ACHN (cell line): ENCODE data around the gene LCA5.
"Not testable (repeated sequence)": the region's sequence is repeated elsewhere in the genome, so short reads cannot be mapped to it uniquely, and the experiment has no call there.

ENCODE experiments used
- DNase-seq: peaks from one replicate; pipeline ENCODE4 v3.0.0-alpha.2; 2015
- in situ Hi-C: cut with HindIII; loops from 2 replicates; pipeline ENCODE4 v1.10.0; 2017; ENCODE audit warnings: low sequenced_read_pairs, low pct_ligation_motif_present, low pct_unique_long_range_greater_than_20kb

LCA5 gene

GRCh38 chr6:79494841-79495240 lies 42.4 kb downstream of the LCA5 start:
- in situ Hi-C loops: no loop called here
- no peak for DNase-seq

GRCh38 chr6:79470728-79471127 lies 66.5 kb downstream of the LCA5 start:
- DNase-seq: no peak

DNA sequence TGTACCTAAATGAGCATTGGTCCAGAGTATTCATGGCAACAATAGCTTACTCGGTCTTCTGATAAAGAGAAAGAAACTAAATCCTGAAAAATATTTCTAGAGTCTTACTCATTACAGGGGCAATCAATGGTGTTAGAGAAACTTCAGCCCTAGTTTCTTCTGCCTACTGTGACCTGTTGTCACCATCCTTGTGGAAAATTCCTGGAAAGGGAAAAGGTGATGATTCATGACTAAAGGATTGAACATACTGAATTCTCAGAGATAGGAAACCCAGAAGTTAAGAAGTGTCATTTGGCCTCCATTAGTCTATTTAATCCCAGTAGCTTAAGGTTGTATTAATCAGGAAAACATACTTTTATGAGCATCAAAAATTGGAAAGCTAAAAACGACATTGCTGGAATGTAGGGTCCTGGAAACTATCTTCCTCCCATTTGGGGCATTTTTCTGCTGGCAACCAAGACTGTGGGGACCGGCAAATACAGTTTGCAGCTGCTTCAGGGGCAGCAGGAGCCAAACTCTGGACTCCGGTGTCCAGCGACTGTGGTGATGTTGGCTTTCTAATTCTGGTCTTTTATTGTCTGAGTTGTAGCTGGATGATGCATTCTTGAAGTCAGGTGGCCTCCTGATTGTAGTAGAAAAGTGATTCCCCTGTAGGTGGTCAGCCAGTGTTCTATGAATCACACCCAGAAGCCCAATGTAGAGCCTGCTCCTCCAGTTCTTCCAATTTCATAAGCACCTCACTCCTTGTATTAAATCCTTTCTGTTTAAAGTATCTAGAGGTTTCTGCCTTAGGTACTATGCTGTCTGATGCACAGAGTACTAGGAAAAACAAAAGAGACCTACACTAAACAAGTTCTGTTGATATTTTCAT lies 67.6 kb downstream of the LCA5 start:
- no peak for DNase-seq
- in situ Hi-C loops: no loop called here

More at GRCh38 chr6:79470728-79471127, 66.5 kb downstream of the LCA5 start:
- in situ Hi-C loops: no loop called here

DNA sequence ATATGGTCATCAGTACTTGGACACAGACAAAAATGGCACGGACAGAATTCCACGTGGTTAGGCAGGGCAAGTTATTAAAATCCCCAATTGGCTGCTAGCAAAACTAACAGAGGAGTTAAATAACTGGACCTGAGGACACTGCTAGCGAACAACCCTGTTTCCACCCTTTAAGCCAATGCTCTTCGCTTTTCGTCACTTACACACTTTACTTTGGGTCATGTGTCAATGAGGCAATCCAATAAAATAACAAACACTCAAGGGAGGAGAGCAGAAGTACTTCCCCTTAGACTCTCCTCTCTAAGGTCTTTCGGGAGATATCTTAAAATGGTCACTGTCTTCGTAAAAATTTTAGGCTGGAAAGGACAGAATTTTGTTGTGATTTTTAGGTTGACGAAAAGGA lies 68.6 kb downstream of the LCA5 start:
- in situ Hi-C loops: no loop called here
- no peak for DNase-seq

DNA sequence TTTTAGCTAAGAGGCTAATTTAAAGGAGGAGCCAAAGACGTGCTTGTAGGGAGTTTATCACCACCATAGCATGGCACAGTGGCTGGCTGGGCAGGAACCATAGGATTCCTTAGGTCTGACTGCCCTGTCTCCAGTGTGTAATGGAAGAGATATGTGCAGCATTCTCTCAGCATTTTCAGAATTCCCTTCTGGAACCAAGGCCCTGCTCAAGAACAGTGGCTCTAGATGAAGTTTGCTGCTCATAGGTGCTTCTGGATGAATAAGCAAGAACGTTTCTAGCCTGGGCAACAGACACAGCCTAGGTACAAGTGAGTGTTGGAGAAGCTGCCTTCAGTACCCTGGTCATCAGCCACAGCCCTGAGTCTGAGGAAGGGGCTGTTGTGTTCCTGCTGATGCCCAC lies 69.1 kb downstream of the LCA5 start:
- in situ Hi-C loops: no loop called here

DNA sequence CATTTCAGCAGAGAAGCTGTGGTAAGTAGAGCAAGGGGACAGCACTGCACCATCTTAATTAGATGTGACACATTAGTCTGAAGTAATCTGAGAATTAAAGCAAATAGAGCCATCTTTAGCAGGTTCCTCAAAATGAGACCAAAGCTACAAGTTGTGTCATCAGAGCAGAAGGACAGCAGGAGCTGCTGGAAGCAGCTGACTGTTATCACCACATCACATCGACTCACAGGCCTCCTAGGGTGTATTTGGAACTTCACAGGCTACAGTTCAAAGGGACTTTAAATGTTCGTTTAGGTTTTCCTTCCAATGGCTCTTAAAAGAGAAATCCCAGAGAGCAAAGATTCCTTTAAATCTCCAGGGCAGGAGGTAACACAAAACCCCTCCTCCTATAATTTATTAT lies 69.5 kb downstream of the LCA5 start:
- in situ Hi-C loops: no loop called here
- DNase-seq: no peak

More for the DNA sequence above, 69.1 kb downstream of the LCA5 start:
- no peak for DNase-seq

DNA sequence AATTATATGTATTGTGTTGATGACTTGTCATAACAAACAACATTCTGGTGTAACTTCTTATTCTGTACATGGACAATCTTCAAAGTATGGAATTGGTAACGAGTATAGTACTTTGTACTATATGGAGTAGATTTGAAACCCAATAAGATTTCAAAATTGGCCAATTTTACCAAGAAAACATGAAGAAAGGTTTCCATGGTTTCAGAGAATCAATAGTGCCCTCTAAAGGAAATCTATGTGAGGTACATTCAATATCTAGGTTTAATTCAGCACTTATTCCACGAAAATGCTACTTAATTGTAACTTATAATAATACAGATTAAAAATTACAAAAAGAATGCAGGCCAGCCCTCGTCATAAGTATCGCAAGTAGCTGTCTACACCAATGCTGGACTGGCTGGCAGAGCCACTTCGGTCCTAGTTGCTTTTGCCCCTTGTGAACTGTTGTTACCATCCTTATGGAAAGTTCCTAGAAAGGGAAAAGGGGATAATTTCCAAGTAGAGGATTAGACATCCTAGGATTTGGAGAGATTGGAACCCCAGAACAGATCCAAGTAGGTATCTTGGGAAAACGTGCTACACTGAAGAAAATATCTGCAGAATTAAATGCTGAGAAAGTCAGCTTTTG lies 70.9 kb downstream of the LCA5 start:
- DNase-seq: peak; percentile 31
- in situ Hi-C loops: no loop called here

DNA sequence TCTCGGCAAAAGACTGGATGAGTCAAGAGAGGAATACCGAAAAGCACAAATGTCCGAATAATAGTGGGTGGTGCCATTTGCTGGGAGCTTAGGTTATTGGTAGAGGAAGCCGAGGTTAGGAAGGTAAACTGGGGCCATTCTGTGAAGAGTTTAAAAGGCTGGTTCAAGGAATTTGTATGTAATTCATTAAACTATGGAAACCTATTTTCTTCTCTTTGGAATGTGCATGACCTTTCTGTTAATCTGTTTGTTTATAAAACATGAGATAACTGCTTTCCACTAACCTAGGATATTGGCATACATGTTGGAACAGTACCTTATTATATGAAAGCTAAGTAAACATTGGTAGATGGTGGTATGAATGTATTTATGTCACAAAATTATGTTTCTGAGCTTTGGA lies 71.8 kb downstream of the LCA5 start:
- in situ Hi-C loops: no loop called here
- no peak for DNase-seq

DNA sequence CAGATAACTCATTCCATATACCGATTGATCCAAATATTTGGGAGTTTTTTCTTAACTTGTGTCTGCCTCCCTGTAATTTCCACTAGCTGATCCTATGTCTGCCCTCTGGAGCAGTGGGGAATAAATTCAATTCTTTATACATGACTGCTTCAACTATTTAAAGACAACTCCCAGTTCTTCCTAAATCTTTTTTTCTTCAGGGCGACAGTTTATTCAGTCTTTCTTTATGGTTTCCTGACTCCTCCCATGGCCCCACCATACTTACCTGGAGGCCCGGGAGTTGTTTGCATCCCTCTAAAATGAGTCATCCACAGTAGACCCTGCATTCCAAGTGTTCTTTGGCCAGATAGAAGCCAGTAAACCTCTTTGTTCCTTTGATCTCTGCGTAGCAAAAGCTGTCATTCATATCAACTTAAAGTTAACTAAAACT lies 73.6 kb downstream of the LCA5 start:
- no peak for DNase-seq
- in situ Hi-C loops: no loop called here

GRCh38 chr6:79461205-79461604 lies 76.0 kb downstream of the LCA5 start:
- in situ Hi-C loops: no loop called here
- DNase-seq: no peak

- in situ Hi-C loops: no loop called here
- DNase-seq: no peak
Observed at GRCh38 chr6:79455446-79455845, 81.8 kb downstream of the LCA5 start.

DNA sequence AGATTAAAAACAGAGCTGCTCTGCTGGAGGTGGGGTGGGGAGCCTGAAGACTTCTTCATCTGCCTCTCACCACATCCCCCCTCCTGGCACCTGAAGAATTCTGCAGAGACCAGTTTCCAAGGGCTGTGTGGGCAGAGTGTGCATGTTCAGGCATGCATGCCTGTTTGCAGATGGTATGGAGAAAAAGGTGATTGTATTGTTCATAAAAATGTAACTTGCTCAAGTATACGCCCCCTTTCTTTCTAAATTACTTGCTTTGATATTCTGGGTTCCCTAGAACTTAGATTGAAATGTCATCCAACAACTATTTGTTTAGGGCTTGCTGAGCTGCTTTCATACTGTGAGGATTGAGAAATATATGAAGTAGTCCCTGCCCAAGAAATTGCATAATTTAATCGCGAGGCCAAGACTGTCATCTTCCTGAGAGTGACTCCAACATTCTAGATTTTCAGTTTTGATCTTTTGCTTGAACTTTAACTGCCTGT lies 83.6 kb downstream of the LCA5 start:
- DNase-seq: no peak
- in situ Hi-C loops: no loop called here

- in situ Hi-C loops: no loop called here
- no peak for DNase-seq
Observed at GRCh38 chr6:79450984-79451383, 86.2 kb downstream of the LCA5 start.

DNA sequence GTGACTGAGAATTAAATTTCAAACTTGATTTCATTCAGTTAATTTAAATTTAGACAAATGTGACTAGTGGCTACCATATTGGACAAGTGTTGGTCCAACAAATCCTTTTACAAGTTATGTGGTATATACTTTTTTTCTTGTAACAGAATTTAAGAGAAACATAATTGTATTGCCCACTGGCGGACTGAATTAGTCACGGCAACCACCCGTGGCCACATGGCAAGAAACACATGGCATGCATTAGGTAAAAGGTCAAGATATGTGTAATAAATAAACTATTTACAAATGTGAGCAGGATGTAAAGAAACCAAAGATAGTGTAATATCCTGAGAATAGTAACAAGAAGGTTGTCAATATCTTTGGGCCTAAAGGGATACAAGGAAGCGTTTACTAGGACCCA lies 91.2 kb downstream of the LCA5 start:
- no peak for DNase-seq

GRCh38 chr6:79443876-79444275 lies 93.4 kb downstream of the LCA5 start:
- DNase-seq, in situ Hi-C loops: not testable (repeated sequence)

More for the DNA sequence above, 91.2 kb downstream of the LCA5 start:
- in situ Hi-C loops: no loop called here

- in situ Hi-C loops: no loop called here
- no peak for DNase-seq
Observed at GRCh38 chr6:79441192-79441591, 96.0 kb downstream of the LCA5 start.

DNA sequence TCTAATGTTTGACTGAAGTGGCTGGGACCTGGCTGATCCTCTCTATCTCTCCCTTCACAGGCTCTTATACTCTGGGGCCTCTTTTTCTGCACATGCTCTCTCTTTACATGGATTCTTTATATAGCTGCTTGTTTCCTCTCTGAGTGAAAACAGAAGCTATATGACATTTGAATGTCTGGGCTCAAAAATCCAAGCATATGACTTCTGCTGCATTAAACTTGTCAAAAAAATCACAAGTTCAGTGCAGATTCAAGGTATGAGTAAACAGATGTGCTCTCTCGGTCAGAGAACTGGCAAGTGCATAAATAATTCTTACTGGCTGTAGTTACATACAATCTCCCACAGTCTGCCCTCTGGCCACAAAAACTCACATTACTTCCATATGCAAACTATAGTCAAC lies 96.6 kb downstream of the LCA5 start:
- in situ Hi-C loops: no loop called here
- no peak for DNase-seq

- no peak for DNase-seq
- in situ Hi-C loops: no loop called here
Observed at GRCh38 chr6:79438030-79438429, 99.2 kb downstream of the LCA5 start.

GRCh38 chr6:79436241-79436640 lies 101.0 kb downstream of the LCA5 start:
- no peak for DNase-seq
- in situ Hi-C loops: no loop called here

- in situ Hi-C loops: no loop called here
- no peak for DNase-seq
Observed at GRCh38 chr6:79435746-79436145, 101.5 kb downstream of the LCA5 start.
